Adrenal gland (tissue), 5 donors: Measurements from ENCODE around the gene MYLK4.

ENCODE experiments used
- POLR2A ChIP-seq, 2 donors: fragments of 450-650 bp; IDR thresholded peaks; one replicate each; pipeline ENCODE4 v1.6.1; 2017; ENCODE audit warnings: antibody characterized with exemption in 2 of 2, mild to moderate bottlenecking in 2 of 2, moderate library complexity in 1 of 2
- TF ChIP-seq, protein P1 (sequence below), 6 experiments: fragments of 450-650 bp in 4 of 6; fragments of 200-600 bp in 2 of 6; sonication (generic) in 1 of 6; IDR thresholded peaks; 1 replicate in 5 of 6; 2 replicates in 1 of 6; pipeline versions ENCODE4 v1.5.1 to v1.8.0; 2016 to 2021; ENCODE audit warnings: antibody characterized with exemption in 6 of 6, mild to moderate bottlenecking in 2 of 6, moderate library complexity in 1 of 6
- donor health status: DM: no; HTN: no; CAD: no.

GRCh38 chr6:2655844-2656433 lies 94.8 kb downstream of the MYLK4 start:
- TF ChIP-seq, protein P1, sequence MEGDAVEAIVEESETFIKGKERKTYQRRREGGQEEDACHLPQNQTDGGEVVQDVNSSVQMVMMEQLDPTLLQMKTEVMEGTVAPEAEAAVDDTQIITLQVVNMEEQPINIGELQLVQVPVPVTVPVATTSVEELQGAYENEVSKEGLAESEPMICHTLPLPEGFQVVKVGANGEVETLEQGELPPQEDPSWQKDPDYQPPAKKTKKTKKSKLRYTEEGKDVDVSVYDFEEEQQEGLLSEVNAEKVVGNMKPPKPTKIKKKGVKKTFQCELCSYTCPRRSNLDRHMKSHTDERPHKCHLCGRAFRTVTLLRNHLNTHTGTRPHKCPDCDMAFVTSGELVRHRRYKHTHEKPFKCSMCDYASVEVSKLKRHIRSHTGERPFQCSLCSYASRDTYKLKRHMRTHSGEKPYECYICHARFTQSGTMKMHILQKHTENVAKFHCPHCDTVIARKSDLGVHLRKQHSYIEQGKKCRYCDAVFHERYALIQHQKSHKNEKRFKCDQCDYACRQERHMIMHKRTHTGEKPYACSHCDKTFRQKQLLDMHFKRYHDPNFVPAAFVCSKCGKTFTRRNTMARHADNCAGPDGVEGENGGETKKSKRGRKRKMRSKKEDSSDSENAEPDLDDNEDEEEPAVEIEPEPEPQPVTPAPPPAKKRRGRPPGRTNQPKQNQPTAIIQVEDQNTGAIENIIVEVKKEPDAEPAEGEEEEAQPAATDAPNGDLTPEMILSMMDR (IDR thresholded peaks at IDR 0.05), result no peak
- no peak for TF ChIP-seq POLR2A (IDR thresholded peaks at IDR 0.05)
